HepG2 (cell line): Measurements from ENCODE around the gene DNMBP. TPM values are rescaled to one million over a fixed set of nuclear protein-coding genes. Genes with fewer than 3 reads are reported as not detected.

ENCODE experiments used
- ATAC-seq: fragments of 200-7000 bp; cut with Tn5 transposase; 3 replicates; pipeline ENCODE4 v1.9.1; 2020; ENCODE audit warnings: mild to moderate bottlenecking, moderate library complexity
- BruUV-seq: library from RNA; stranded (reverse); fragments of 400-500 nt; replicated peaks from 2 replicates; lab custom pipeline; 2021; lab: Mats Ljungman, UMichigan
- CTCF ChIA-PET: fragments of 300-600 bp; formaldehyde crosslinking; extraction: SDS; loops from one replicate; lab custom pipeline; 2021; ENCODE audit warnings: low total read pairs, inconsistent platforms, low intra/inter-chr PET ratio; lab: Yijun Ruan, JAX
- POLR2A ChIA-PET: fragments of 350-600 bp; sonication (Branson Sonifier 250); formaldehyde crosslinking; loops from one replicate; lab custom pipeline; 2020; ENCODE audit warnings: antibody characterized with exemption, inconsistent platforms; lab: Yijun Ruan, JAX
- DNase-seq: peaks from one replicate; pipeline ENCODE4 v3.0.0-alpha.2; 2015; ENCODE audit warnings: low spot score
- FAIRE-seq: peaks from 3 replicates; lab custom pipeline; 2011; peaks lifted over from hg19 to GRCh38; lab: Jason Lieb, UNC
- H2AFZ ChIP-seq: one replicate; pipeline ENCODE4 v1.6.1; 2011; ENCODE audit warnings: low read length, inconsistent platforms
- H3K27ac ChIP-seq: fragments of 300-600 bp; 3 replicates; pipeline ENCODE4 v1.8.0; 2011; ENCODE audit warnings: mixed run types, mild to moderate bottlenecking, mixed read lengths, low read length, inconsistent platforms; ENCODE audit not compliant: insufficient read depth; ENCODE audit errors: extremely low read length
- H3K27me3 ChIP-seq, 2 experiments: fragments of 200-600 bp in 1 of 2; 2 replicates in 1 of 2; 3 replicates in 1 of 2; pipeline versions ENCODE4 v1.6.0 to v1.8.0; 2011; ENCODE audit warnings: low read length in 2 of 2, mild to moderate bottlenecking in 2 of 2, moderate library complexity in 2 of 2, inconsistent platforms in 1 of 2; ENCODE audit not compliant: insufficient read depth in 2 of 2, control insufficient read depth in 1 of 2
- H3K36me3 ChIP-seq, 2 experiments: fragments of 200-600 bp in 1 of 2; replicated peaks in 1 of 2; 2 replicates in 1 of 2; 3 replicates in 1 of 2; pipeline versions ENCODE4 v1.5.1 to v1.8.0; 2011; ENCODE audit warnings: low read length in 2 of 2, inconsistent platforms in 1 of 2; ENCODE audit not compliant: insufficient read depth in 2 of 2, control insufficient read depth in 1 of 2
- H3K4me1 ChIP-seq: 2 replicates; pipeline ENCODE4 v1.5.1; 2012; ENCODE audit warnings: low read length, inconsistent platforms; ENCODE audit not compliant: insufficient read depth
- H3K4me2 ChIP-seq: 2 replicates; pipeline ENCODE4 v1.6.0; 2011; ENCODE audit warnings: low read depth, low read length, inconsistent platforms
- H3K4me3 ChIP-seq, 3 experiments: fragments of 200-600 bp in 1 of 3; sonication (generic), shearing (Covaris generic) in 1 of 3; replicated peaks in 1 of 3; 2 replicates each; pipeline ENCODE4 v1.5.1; 2011 to 2016; ENCODE audit warnings: low read length in 3 of 3, inconsistent platforms in 2 of 3, low read depth in 2 of 3, mild to moderate bottlenecking in 2 of 3, control low read depth in 1 of 3, mixed read lengths in 1 of 3; ENCODE audit not compliant: insufficient read depth in 1 of 3
- H3K79me2 ChIP-seq: one replicate; pipeline ENCODE4 v1.6.1; 2011; ENCODE audit warnings: low read length, inconsistent platforms; ENCODE audit not compliant: insufficient read depth
- H3K9ac ChIP-seq: 2 replicates; pipeline ENCODE4 v1.6.0; 2011; ENCODE audit warnings: mild to moderate bottlenecking, low read depth, low read length, inconsistent platforms; ENCODE audit not compliant: insufficient read depth
- H3K9me3 ChIP-seq: 2 replicates; pipeline ENCODE4 v1.5.1; 2012; ENCODE audit warnings: mild to moderate bottlenecking, low read length
- H4K20me1 ChIP-seq: 2 replicates; pipeline ENCODE4 v1.6.0; 2011; ENCODE audit warnings: inconsistent platforms, mild to moderate bottlenecking, low read length, moderate library complexity; ENCODE audit not compliant: insufficient read depth
- ASH2L ChIP-seq: fragments of 300-600, 200-600 bp; sonication (generic); IDR thresholded peaks from 2 replicates; pipeline ENCODE4 v1.7.0; 2017; ENCODE audit warnings: low read depth, mild to moderate bottlenecking, moderate library complexity, mixed read lengths, low read length; ENCODE audit not compliant: insufficient read length
- ELF1 ChIP-seq: sonication (generic); formaldehyde crosslinking; IDR thresholded peaks from 2 replicates; pipeline ENCODE4 v1.4.0; 2020; ENCODE audit warnings: missing genetic modification reagents
- EP300 ChIP-seq, 3 experiments: sonication (generic) in 1 of 3; formaldehyde crosslinking in 1 of 3; IDR thresholded peaks; 2 replicates each; pipeline versions ENCODE4 v1.5.1 to v1.6.1; 2011 to 2020; ENCODE audit warnings: low read depth in 2 of 3, low read length in 2 of 3, borderline replicate concordance in 1 of 3, improper control_type of control experiment in 1 of 3, mild to moderate bottlenecking in 1 of 3, missing genetic modification reagents in 1 of 3, moderate library complexity in 1 of 3
- FLYWCH1 ChIP-seq: sonication (generic); formaldehyde crosslinking; IDR thresholded peaks from 2 replicates; pipeline ENCODE4 v1.8.1; 2023; ENCODE audit warnings: mild to moderate bottlenecking, missing genetic modification reagents
- FOXP1 ChIP-seq, 2 experiments: fragments of 450-650 bp in 1 of 2; IDR thresholded peaks; 2 replicates each; pipeline ENCODE4 v1.6.1; 2017 to 2018; ENCODE audit warnings: antibody characterized with exemption in 1 of 2
- GATAD2A ChIP-seq: IDR thresholded peaks from 2 replicates; pipeline ENCODE4 v1.6.1; 2016
- KLF16 ChIP-seq, 2 experiments: sonication (generic) in 1 of 2; formaldehyde crosslinking in 1 of 2; IDR thresholded peaks; 2 replicates each; pipeline versions ENCODE4 v1.6.1 to v1.8.0; 2016 to 2023; ENCODE audit warnings: missing genetic modification reagents in 2 of 2, missing compliant biosample characterization in 1 of 2
- MED13 ChIP-seq: sonication (generic); formaldehyde crosslinking; IDR thresholded peaks from 2 replicates; pipeline ENCODE4 v1.5.0; 2020; ENCODE audit warnings: missing genetic modification reagents
- PHB2 ChIP-seq: fragments of 450-650 bp; IDR thresholded peaks from 2 replicates; pipeline ENCODE4 v1.6.1; 2018; ENCODE audit not compliant: partially characterized antibody
- PHF5A ChIP-seq: IDR thresholded peaks from one replicate; pipeline ENCODE4 v1.6.1; 2018; ENCODE audit warnings: low read depth, missing genetic modification reagents; ENCODE audit not compliant: unreplicated experiment
- SOX6 ChIP-seq, 2 experiments: fragments of 450-650 bp in 1 of 2; sonication (generic) in 1 of 2; formaldehyde crosslinking in 1 of 2; IDR thresholded peaks; 2 replicates each; pipeline versions ENCODE4 v1.4.0 to v1.6.1; 2017 to 2020; ENCODE audit warnings: antibody characterized with exemption in 1 of 2, mild to moderate bottlenecking in 1 of 2, missing genetic modification reagents in 1 of 2
- TGIF2 ChIP-seq: IDR thresholded peaks from 2 replicates; pipeline ENCODE4 v1.6.1; 2016; ENCODE audit warnings: control low read depth, missing compliant biosample characterization
- ZFP41 ChIP-seq: sonication (generic); formaldehyde crosslinking; IDR thresholded peaks from 2 replicates; pipeline ENCODE4 v1.4.0; 2020; ENCODE audit warnings: mild to moderate bottlenecking, missing genetic modification reagents, borderline replicate concordance
- ZNF672 ChIP-seq: sonication (generic); formaldehyde crosslinking; IDR thresholded peaks from 2 replicates; pipeline ENCODE4 v1.8.1; 2022; ENCODE audit warnings: missing genetic modification reagents
- WGBS: methylation state at CpG from one replicate; pipeline ENCODE4 v1.1.6; 2017; ENCODE audit warnings: low lambda C conversion rate; 5-methylcytosine and 5-hydroxymethylcytosine counted together
- in situ Hi-C: cut with HindIII; loops from 2 replicates; pipeline ENCODE4 v1.10.0; 2017; ENCODE audit warnings: low pct_unique_long_range_greater_than_20kb; ENCODE audit not compliant: extremely low pct_ligation_motif_present
- intact Hi-C: fragments of 100-400 bp; cut with micrococcal nuclease; formaldehyde crosslinking; loops from one replicate; pipeline ENCODE4 v1.10.0; 2022; ENCODE audit not compliant: unreplicated experiment
- polyA plus RNA-seq, 8 experiments: library from polyadenylated mRNA; depleted of rRNA in 3 of 8; stranded (reverse) in 7 of 8; unstranded in 1 of 8; fragments of >200 nt; fragmentation: Illumina TruSeq in 4 of 8; extraction: Trizol in 4 of 8; gene quantifications; 2 replicates each; pipeline versions ENCODE4 v1.2.1 to v1.2.3, GENCODE V29; 2011 to 2016; ENCODE audit warnings: low read depth in 4 of 8, missing spikeins in 1 of 8, mixed read lengths in 1 of 8; ENCODE audit not compliant: insufficient read depth in 1 of 8
- total RNA-seq, 5 experiments: library from RNA; depleted of rRNA; stranded (reverse); fragments of >200 nt; fragmentation: Illumina TruSeq; extraction: Trizol; gene quantifications; 2 replicates each; pipeline ENCODE4 v1.2.3, GENCODE V29; 2016; ENCODE audit warnings: low read depth in 1 of 5
- TF ChIP-seq, protein P1 (sequence below), 2 experiments: fragments of 450-650 bp in 1 of 2; sonication (generic) in 1 of 2; formaldehyde crosslinking; IDR thresholded peaks; 2 replicates each; pipeline versions ENCODE4 v1.5.0 to v1.8.0; 2020 to 2022; ENCODE audit warnings: mild to moderate bottlenecking in 1 of 2, missing genetic modification reagents in 1 of 2
- TF ChIP-seq, protein P2 (sequence below): IDR thresholded peaks from 2 replicates; pipeline ENCODE4 v1.6.1; 2016; ENCODE audit warnings: missing compliant biosample characterization, missing genetic modification reagents, borderline replicate concordance
- TF ChIP-seq, protein P3 (sequence below): fragments of 450-650 bp; IDR thresholded peaks from 2 replicates; pipeline ENCODE4 v1.6.1; 2017; ENCODE audit warnings: mild to moderate bottlenecking
- TF ChIP-seq, protein P4 (sequence below): sonication (generic); formaldehyde crosslinking; IDR thresholded peaks from 2 replicates; pipeline ENCODE4 v1.5.0; 2020; ENCODE audit warnings: mild to moderate bottlenecking, low read depth, missing genetic modification reagents, borderline replicate concordance
- TF ChIP-seq, protein P5 (sequence below): sonication (generic); formaldehyde crosslinking; IDR thresholded peaks from 2 replicates; pipeline ENCODE4 v1.4.0; 2020; ENCODE audit warnings: missing genetic modification reagents

The DNMBP gene
- total and polyA plus RNA-seq, 2 of the 13 experiments (the other 11 are each of a cell fraction or from before 2014, with no cell fraction given): 3.6 to 6.3 TPM

DNA sequence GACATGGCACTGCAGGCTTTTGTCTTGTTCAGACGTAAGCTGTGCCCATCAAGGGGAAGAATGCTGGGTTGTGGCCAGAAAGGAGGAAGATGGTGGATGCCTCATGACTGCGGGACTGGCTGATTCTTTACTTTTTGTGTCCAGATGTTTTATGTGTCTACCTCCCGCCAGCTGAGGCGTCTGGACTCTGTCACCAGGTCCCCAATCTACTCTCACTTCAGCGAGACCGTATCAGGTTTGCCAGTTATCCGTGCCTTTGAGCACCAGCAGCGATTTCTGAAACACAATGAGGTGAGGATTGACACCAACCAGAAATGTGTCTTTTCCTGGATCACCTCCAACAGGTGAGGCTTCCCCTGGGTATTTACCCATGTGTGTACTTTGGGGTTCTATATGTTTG, 173.8 kb downstream of the DNMBP start:
- in situ Hi-C loops (no loop called here), intact Hi-C loops (no loop called here)
- Histone ChIP-seq H3K79me2 (no peaks in the 10 kb centered on the region), H2AFZ (no peak overlapping the region), H3K4me3 (no peak overlapping the region), H3K27ac (no peak overlapping the region), H3K4me1 (peaks cover 25% of the 10 kb centered on the region), H3K27me3 (no peaks in the 10 kb centered on the region), H3K9ac (no peak overlapping the region), H3K9me3 (no peaks in the 10 kb centered on the region), H3K4me2 (no peak overlapping the region), H3K36me3 (peaks cover 39 to 59% of the 10 kb centered on the region in 2 experiments), H4K20me1 (no peaks in the 10 kb centered on the region; the same call in 1 of the 2 replicates)
- ATAC-seq (peak; percentile 9), FAIRE-seq (no peak), DNase-seq (no peak)
- BruUV-seq: no TSS peak
- WGBS: 100% methylated on average over 8 of the region's 8 CpGs
- POLR2A ChIA-PET: no interaction called here
- no peak for TF ChIP-seq GATAD2A (CRISPR knock-in tag)
- TF ChIP-seq, protein P1, sequence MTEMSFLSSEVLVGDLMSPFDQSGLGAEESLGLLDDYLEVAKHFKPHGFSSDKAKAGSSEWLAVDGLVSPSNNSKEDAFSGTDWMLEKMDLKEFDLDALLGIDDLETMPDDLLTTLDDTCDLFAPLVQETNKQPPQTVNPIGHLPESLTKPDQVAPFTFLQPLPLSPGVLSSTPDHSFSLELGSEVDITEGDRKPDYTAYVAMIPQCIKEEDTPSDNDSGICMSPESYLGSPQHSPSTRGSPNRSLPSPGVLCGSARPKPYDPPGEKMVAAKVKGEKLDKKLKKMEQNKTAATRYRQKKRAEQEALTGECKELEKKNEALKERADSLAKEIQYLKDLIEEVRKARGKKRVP (CRISPR knock-in tag; IDR thresholded peaks at IDR 0.05): no peak
- TF ChIP-seq PHF5A: no peak
- no peak for TF ChIP-seq PHB2
- no peak for TF ChIP-seq KLF16 (CRISPR knock-in tag; IDR thresholded peaks at IDR 0.05)
- TF ChIP-seq, protein P2, sequence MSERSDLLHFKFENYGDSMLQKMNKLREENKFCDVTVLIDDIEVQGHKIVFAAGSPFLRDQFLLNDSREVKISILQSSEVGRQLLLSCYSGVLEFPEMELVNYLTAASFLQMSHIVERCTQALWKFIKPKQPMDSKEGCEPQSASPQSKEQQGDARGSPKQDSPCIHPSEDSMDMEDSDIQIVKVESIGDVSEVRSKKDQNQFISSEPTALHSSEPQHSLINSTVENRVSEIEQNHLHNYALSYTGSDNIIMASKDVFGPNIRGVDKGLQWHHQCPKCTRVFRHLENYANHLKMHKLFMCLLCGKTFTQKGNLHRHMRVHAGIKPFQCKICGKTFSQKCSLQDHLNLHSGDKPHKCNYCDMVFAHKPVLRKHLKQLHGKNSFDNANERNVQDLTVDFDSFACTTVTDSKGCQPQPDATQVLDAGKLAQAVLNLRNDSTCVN (CRISPR knock-in tag): no peak
- TF ChIP-seq EP300 (IDR thresholded peaks at IDR 0.05; ENCODE audit: low read depth in 2 of 2, low read length in 2 of 2): no peak
- no peak for TF ChIP-seq EP300 (CRISPR knock-in tag; IDR thresholded peaks at IDR 0.05; ENCODE audit: borderline replicate concordance)
- no peak for TF ChIP-seq TGIF2 (CRISPR knock-in tag)
- TF ChIP-seq, protein P3, sequence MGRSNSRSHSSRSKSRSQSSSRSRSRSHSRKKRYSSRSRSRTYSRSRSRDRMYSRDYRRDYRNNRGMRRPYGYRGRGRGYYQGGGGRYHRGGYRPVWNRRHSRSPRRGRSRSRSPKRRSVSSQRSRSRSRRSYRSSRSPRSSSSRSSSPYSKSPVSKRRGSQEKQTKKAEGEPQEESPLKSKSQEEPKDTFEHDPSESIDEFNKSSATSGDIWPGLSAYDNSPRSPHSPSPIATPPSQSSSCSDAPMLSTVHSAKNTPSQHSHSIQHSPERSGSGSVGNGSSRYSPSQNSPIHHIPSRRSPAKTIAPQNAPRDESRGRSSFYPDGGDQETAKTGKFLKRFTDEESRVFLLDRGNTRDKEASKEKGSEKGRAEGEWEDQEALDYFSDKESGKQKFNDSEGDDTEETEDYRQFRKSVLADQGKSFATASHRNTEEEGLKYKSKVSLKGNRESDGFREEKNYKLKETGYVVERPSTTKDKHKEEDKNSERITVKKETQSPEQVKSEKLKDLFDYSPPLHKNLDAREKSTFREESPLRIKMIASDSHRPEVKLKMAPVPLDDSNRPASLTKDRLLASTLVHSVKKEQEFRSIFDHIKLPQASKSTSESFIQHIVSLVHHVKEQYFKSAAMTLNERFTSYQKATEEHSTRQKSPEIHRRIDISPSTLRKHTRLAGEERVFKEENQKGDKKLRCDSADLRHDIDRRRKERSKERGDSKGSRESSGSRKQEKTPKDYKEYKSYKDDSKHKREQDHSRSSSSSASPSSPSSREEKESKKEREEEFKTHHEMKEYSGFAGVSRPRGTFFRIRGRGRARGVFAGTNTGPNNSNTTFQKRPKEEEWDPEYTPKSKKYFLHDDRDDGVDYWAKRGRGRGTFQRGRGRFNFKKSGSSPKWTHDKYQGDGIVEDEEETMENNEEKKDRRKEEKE: no peak
- TF ChIP-seq SOX6 (IDR thresholded peaks at IDR 0.05): no peak
- TF ChIP-seq SOX6 (CRISPR knock-in tag; IDR thresholded peaks at IDR 0.05): no peak
- TF ChIP-seq, protein P4, sequence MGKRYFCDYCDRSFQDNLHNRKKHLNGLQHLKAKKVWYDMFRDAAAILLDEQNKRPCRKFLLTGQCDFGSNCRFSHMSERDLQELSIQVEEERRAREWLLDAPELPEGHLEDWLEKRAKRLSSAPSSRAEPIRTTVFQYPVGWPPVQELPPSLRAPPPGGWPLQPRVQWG: no peak
- no peak for TF ChIP-seq FLYWCH1
- TF ChIP-seq, protein P5, sequence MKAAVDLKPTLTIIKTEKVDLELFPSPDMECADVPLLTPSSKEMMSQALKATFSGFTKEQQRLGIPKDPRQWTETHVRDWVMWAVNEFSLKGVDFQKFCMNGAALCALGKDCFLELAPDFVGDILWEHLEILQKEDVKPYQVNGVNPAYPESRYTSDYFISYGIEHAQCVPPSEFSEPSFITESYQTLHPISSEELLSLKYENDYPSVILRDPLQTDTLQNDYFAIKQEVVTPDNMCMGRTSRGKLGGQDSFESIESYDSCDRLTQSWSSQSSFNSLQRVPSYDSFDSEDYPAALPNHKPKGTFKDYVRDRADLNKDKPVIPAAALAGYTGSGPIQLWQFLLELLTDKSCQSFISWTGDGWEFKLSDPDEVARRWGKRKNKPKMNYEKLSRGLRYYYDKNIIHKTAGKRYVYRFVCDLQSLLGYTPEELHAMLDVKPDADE: no peak
- TF ChIP-seq ASH2L: no peak
- no peak for TF ChIP-seq ZNF672 (CRISPR knock-in tag)
- TF ChIP-seq ELF1: no peak
- TF ChIP-seq MED13 (CRISPR knock-in tag): no peak
- no peak for TF ChIP-seq ZFP41 (CRISPR knock-in tag)
- TF ChIP-seq FOXP1 (IDR thresholded peaks at IDR 0.05): no peak
- TF ChIP-seq FOXP1 (CRISPR knock-in tag; IDR thresholded peaks at IDR 0.05): no peak
- CTCF ChIA-PET: no interaction called here
